ENCODE measurements around the gene CDH8.
"Not testable (repeated sequence)": the region's sequence is repeated elsewhere in the genome, so short reads cannot be mapped to it uniquely, and the experiment has no call there.

Gene CDH8

GRCh38 chr16:61791464-61791863 is 244.8 kb downstream of the CDH8 start:
- no peak for DNase-seq (ENCODE audit: low spot score)

GRCh38 chr16:61781855-61782254 is 254.4 kb downstream of the CDH8 start:
- not testable (repeated sequence) for DNase-seq (ENCODE audit: low spot score)

GRCh38 chr16:61780161-61780560 is 256.1 kb downstream of the CDH8 start:
- DNase-seq (ENCODE audit: low spot score): no peak

DNA sequence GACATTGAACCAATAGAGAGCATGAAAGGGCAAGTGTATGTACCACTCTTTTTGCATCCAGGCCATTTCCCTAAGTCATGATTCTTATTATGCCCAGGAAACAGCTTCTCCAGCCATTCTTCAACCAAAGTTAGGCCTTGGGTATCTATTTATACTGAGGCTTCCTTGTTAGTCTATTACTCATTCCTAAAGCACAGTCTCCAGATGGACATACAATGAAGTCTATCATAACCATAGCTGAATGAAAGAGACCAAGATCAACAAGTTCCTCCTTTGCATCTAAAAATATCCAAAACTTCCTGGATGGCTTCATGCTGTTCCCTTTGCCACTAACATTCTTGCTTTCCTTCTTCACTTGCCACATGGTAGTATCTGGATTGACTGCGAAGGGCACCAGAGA is 265.9 kb downstream of the CDH8 start:
- no peak for DNase-seq (ENCODE audit: low spot score)

GRCh38 chr16:61763991-61764390 is 272.2 kb downstream of the CDH8 start:
- no peak for DNase-seq (ENCODE audit: low spot score)

- DNase-seq (ENCODE audit: low spot score): no peak
These were observed 273.2 kb downstream of the CDH8 start for GRCh38 chr16:61763013-61763412.

DNA sequence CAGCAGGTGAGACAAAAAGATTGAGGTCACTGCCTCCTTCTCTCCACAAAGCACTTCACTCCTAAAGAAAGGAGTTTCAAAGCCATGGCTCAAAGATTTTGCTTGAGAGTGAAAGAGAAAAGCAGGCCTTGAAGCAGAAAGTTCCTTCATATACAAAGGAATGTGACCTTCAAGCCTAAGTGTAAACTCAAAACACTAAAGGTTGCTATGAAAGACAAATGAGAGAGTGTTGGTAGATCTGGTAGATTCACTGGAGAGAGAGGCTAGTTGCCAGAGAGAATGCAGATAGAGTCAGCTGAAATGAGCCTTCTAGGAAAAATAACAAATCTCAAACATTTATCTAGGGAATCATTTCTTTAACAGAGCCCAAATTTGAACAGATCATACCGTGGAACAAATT is 305.2 kb downstream of the CDH8 start:
- DNase-seq (ENCODE audit: low spot score): peak; percentile 11

GRCh38 chr16:61726701-61727100 is 309.5 kb downstream of the CDH8 start:
- no peak for DNase-seq (ENCODE audit: low spot score)

- DNase-seq (ENCODE audit: low spot score): no peak
These were observed 310.1 kb downstream of the CDH8 start for GRCh38 chr16:61726125-61726524.

DNA sequence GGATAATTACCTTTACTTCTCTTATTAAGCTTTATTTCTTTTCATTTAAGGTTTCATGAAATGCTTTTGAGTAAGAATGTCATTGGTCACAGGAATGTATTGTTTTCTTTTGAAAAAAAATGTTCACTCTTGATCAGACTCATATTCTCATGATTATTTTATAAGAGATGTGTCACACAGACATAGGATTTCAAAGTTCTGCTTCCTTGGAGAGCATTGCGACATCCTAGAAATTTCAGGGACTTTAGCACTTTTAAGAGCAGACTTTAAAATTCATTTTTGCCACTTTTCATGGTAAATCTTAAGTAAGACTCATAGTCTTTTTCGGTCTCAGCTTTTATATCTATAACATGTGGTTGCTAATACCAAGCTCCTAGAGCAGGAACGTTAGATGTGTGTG is 314.7 kb downstream of the CDH8 start:
- no peak for DNase-seq (ENCODE audit: low spot score)

DNA sequence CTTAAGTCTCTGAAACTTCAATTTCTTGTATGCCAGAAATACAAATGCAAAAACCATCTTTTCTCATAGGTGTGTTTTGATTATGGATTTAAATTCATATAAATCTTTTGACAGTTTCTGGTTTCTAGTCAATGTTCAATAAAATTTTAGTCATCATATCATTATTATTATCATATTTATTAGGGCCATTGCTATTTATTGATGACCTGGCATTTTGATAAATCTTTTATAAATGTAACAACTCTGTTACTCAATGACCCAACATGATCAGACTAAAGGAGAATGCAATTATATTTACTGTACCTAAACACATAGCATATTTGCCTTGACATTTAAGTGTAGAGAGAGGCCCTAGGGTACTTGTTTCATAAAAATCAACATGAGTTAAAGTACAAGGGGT is 320.8 kb downstream of the CDH8 start:
- no peak for DNase-seq (ENCODE audit: low spot score)

DNA sequence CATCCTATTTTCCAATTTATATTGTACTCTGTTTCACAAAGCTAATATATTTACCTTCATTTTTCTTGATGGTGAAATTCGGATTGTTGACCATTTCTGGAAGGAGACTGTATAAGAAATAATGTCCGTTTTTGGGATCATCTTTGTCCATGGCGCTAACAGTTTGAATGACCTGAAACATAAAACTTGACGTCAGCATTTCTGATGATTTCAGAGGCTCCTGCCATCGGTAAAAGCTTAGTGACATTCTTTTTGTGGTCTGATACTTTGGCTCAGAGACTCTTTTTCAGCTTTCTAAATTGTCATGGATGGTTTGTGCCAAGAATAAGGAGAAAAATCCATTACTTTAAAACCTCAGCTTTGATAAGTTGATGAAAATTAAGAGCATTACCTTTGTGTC is 322.5 kb downstream of the CDH8 start:
- no peak for DNase-seq (ENCODE audit: low spot score)

DNA sequence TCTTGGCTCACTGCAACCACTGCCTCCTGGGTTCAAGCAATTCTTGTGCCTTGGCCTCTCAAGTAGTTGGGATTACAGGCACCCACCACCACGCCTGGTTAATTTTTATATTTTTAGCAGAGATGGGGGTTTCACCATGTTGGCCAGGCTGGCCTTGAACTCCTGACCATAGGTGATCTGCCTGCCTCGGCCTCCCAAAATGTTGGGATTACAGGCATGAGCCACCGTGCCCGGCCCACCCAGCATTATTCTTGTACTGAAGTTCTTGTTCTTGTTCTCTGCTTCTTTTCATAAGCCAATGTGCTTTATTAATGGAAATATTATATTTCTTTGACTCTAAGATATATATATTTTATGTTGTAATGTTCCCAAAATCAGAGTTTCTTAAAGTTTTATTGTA is 336.6 kb downstream of the CDH8 start:
- not testable (repeated sequence) for DNase-seq (ENCODE audit: low spot score)

DNA sequence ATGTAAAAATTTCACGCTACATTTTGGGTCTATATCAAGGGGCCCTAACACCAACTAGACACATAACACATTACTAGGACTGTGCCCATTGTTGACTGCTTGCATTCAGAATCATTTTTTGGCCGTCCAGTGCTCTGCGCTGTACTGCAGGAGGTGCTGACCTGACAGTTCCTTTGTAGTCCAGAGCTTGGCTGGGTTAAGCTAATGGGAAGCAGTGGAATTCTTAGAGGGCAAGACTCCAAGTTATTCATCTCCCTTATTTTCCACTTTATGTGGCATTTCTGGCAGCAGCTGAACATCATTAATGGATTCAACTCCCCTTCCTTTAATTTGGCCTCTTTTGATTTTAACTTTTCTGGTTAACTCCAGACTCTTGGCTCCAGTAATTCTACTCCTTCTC is 351.7 kb downstream of the CDH8 start:
- no peak for DNase-seq (ENCODE audit: low spot score)

- DNase-seq (ENCODE audit: low spot score): no peak
These were observed 354.6 kb downstream of the CDH8 start for GRCh38 chr16:61681673-61682072.

DNA sequence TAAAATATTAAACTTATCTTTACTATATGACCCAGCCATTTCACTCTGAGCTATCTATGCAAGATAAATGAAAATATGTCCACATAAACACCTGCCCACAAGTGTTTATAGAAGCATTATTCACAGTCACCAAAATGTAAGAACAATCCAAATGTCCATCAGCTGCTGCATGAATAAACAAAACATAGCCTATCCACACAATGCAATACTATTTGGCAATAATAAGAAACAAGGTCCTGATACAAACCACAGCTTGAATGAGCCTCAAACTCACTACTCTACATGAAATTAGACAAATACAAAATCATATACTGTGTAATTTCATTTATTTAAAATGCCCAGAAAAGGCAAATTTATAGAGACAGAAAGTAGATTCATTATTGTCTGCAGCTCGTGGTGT is 355.1 kb downstream of the CDH8 start:
- DNase-seq (ENCODE audit: low spot score): no peak

DNA sequence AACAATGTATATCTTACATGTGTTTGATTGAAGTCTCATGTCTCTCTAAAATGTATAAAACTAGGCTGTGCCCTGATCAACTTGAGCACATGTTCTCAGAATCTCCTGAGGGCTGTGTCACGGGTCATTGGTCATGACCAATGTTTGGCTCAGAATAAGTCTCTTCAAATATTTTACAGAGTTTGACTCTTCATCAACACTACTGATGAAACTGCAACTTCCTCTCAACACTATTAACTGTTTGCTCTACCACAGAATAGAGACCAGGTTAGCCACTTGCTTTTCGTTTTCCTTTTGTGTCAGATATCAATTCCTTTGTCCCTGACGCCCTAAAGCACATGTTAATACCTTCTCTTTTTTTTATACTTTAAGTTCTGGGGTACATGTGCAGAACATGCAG is 358.1 kb downstream of the CDH8 start:
- no peak for DNase-seq (ENCODE audit: low spot score)

GRCh38 chr16:61677776-61678175 is 358.5 kb downstream of the CDH8 start:
- DNase-seq (ENCODE audit: low spot score): no peak

DNA sequence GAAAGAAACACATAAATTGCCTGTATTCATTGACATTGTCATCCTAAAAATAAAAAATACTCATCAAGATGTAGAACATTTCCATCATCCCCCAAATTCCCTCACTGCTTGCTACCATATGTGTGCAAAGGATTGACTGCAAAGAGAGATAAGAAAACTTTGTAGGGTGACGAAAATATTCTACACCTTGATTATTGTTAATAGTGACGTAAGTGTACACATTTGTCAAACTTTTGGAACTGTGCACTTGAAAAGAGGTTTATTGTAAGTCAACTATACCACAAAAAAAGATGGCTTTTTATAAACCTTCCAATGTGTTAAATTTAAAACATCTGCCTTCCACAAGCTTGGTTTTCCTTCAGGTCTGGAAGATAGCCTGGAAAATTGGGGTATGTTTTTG is 359.5 kb downstream of the CDH8 start:
- no peak for DNase-seq (ENCODE audit: low spot score)

- DNase-seq (ENCODE audit: low spot score): no peak
These were observed 365.1 kb downstream of the CDH8 start for GRCh38 chr16:61671161-61671560.

DNA sequence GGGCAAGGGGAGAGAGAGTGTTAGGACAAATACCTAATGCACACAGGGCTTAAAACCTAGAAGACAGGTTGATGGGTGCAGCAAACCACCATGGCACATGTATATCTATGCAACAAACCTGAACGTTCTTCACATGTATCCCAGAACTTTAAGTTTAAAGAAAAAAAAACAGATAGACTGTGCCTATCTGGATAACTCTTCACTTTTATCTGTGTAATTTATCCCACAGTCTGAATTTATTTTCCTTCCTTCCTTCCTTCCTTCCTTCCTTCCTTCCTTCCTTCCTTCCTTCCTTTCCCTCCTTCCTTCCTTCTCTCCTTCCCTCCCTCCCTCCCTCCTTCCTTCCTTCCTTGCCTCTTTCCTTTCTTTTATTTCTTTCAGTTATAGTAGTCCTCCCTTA is 370.7 kb downstream of the CDH8 start:
- no peak for DNase-seq (ENCODE audit: low spot score)

DNA sequence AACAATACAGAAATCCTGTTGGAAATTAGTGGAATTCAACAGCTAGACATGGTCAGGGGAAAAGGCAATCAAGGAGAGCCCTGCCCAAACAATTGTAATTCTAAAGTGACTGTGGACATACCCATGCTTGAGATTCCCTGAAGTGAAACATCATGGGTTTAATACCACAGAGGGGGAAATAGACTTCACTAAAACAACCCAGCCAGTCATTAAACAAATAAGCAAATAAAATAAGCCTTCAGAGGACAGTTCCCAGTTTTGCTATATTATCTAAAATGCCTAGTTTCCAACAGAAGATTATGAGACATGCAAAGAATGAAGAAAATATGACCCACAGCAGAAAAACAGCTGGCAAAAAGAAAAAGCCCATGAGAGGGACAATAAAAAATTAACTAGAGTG is 376.3 kb downstream of the CDH8 start:
- no peak for DNase-seq (ENCODE audit: low spot score)

GRCh38 chr16:61654962-61655361 is 381.3 kb downstream of the CDH8 start:
- no peak for DNase-seq (ENCODE audit: low spot score)

DNA sequence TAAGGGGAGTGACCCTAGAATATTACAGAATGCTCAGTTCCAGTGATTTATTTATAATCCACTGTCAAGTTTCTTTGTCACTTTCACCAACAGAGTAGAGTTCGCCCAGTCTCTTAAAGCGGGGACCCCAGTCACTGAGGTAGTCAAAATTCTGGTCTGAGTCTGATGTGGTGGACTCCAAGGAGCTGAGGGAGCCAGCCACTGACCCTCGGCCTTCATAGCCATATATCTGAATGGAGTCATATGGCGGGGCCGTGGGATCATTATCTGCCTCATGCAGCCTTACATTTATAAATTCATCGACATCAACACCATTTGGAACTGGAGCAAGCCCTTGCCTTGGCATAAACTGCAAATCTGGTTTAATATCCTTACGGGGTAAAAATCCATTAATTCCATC is 382.7 kb downstream of the CDH8 start:
- DNase-seq (ENCODE audit: low spot score): no peak

DNA sequence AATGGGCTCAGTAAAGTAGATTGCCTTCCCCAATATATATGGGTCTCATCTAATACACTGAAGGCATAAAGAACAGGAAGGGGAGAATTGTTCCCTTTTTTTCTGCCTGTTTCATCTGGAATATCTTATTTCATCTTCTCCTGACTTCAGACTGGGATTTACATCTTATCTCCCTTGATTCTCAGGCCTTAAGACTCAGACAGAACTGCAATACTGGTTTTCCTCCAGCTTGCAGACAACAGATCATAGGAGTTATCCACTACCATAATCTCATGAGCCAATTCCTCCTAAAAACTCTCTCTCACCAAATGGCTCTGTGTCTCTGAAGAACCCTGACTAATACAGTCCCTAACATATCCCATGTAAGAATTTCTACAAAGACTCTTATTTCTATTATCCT is 390.7 kb downstream of the CDH8 start:
- DNase-seq (ENCODE audit: low spot score): no peak

Data from iPS-NIHi11 (cell line).